K562 (cell line): ENCODE data around the gene SLC27A4. TPM values are rescaled to one million over a fixed set of nuclear protein-coding genes. Genes with fewer than 3 reads are reported as not detected.
A peak's percentile ranks its signal among the peaks of the same experiment; 100 is the strongest.

Source experiments
- EP400 ChIP-seq: fragments of 450-650 bp; IDR thresholded peaks from 2 replicates; pipeline ENCODE4 v1.6.1; 2017; ENCODE audit warnings: antibody characterized with exemption, mild to moderate bottlenecking, moderate library complexity
- FOXK1 ChIP-seq: sonication (generic); formaldehyde crosslinking; IDR thresholded peaks from 2 replicates; pipeline ENCODE4 v1.8.0; 2022; ENCODE audit warnings: missing genetic modification reagents, mild to moderate bottlenecking, borderline replicate concordance
- NELFE ChIP-seq: IDR thresholded peaks from 2 replicates; pipeline ENCODE4 v1.6.1; 2011; ENCODE audit warnings: mild to moderate bottlenecking; ENCODE audit not compliant: insufficient read depth, insufficient read length
- NFXL1 ChIP-seq: fragments of 450-650 bp; formaldehyde crosslinking; IDR thresholded peaks from 2 replicates; pipeline ENCODE4 v1.4.0; 2021; ENCODE audit warnings: mild to moderate bottlenecking
- POLR2AphosphoS2 ChIP-seq: IDR thresholded peaks from 2 replicates; pipeline ENCODE4 v1.6.1; 2012; ENCODE audit warnings: low read length, improper control_type of control experiment
- POU5F1 ChIP-seq: fragments of 150-350 bp; IDR thresholded peaks from 2 replicates; pipeline ENCODE4 v1.6.1; 2014; ENCODE audit warnings: borderline replicate concordance, low read length, low read depth, mild to moderate bottlenecking; ENCODE audit not compliant: partially characterized antibody
- TCF7L2 ChIP-seq: fragments of 150-350 bp; IDR thresholded peaks from 2 replicates; pipeline ENCODE4 v1.6.1; 2016; ENCODE audit warnings: low read depth, mild to moderate bottlenecking, low read length, moderate library complexity
- ZBED1 ChIP-seq: IDR thresholded peaks from 2 replicates; pipeline ENCODE4 v1.6.1; 2014
- ZNF197 ChIP-seq: fragments of 200-800 bp; sonication (Bioruptor generic); IDR thresholded peaks from 2 replicates; pipeline ENCODE4 v1.6.1; 2016; ENCODE audit warnings: low read depth, missing genetic modification characterization, missing compliant biosample characterization
- polyA plus RNA-seq, 8 experiments: library from polyadenylated mRNA; depleted of rRNA in 4 of 8; stranded (reverse) in 5 of 8; unstranded in 3 of 8; fragments of >200 nt; fragmentation: Nextera tagmentation in 2 of 8; fragmentation: Illumina TruSeq in 1 of 8; extraction: Ambion mirVana in 2 of 8; extraction: Trizol in 1 of 8; gene quantifications; 2 replicates each; pipeline versions ENCODE4 v1.2.1 to v1.2.3, GENCODE V29; 2011 to 2014; ENCODE audit warnings: inconsistent platforms in 1 of 8, missing spikeins in 1 of 8
- total RNA-seq, 7 experiments: library from RNA; depleted of rRNA in 6 of 7; stranded (reverse); fragments of >200 nt in 6 of 7; fragmentation: Illumina TruSeq in 2 of 7; extraction: Trizol in 2 of 7; gene quantifications; 2 replicates each; pipeline versions ENCODE4 v1.2.1 to v1.2.3, GENCODE V29; 2011 to 2021; ENCODE audit warnings: low replicate concordance in 1 of 7
- TF ChIP-seq, protein P1 (sequence below), 2 experiments: fragments of 450-650 bp; IDR thresholded peaks; 2 replicates each; pipeline ENCODE4 v1.6.1; 2016
- TF ChIP-seq, protein P2 (sequence below), 2 experiments: fragments of 150-350 bp in 1 of 2; IDR thresholded peaks; 2 replicates each; pipeline ENCODE4 v1.6.1; 2012 to 2016; ENCODE audit warnings: low read depth in 2 of 2, low read length in 2 of 2, mild to moderate bottlenecking in 1 of 2, moderate library complexity in 1 of 2
- TF ChIP-seq, protein P3 (sequence below): fragments of 450-650 bp; formaldehyde crosslinking; IDR thresholded peaks from 2 replicates; pipeline ENCODE4 v1.4.0; 2022; ENCODE audit warnings: missing genetic modification characterization
- TF ChIP-seq, protein P4 (sequence below): IDR thresholded peaks from 2 replicates; pipeline ENCODE4 v1.6.1; 2011; ENCODE audit warnings: borderline replicate concordance, low read depth, mild to moderate bottlenecking, moderate library complexity, low read length; ENCODE audit not compliant: insufficient read depth, poor library complexity, severe bottlenecking
- TF ChIP-seq, protein P5 (sequence below): fragments of 450-650 bp; formaldehyde crosslinking; IDR thresholded peaks from 2 replicates; pipeline ENCODE4 v1.4.0; 2020; ENCODE audit warnings: mild to moderate bottlenecking, moderate library complexity
- TF ChIP-seq, protein P6 (sequence below): fragments of 250-450 bp; sonication (Bioruptor Pico); IDR thresholded peaks from 2 replicates; pipeline ENCODE4 v1.5.0; 2020; ENCODE audit warnings: mild to moderate bottlenecking, borderline replicate concordance

SLC27A4 gene
- total and polyA plus RNA-seq, 9 of the 15 experiments (the other 6 are each of a cell fraction or from before 2014, with no cell fraction given) = 0.25 to 35.7 (median 14.0) TPM

DNA sequence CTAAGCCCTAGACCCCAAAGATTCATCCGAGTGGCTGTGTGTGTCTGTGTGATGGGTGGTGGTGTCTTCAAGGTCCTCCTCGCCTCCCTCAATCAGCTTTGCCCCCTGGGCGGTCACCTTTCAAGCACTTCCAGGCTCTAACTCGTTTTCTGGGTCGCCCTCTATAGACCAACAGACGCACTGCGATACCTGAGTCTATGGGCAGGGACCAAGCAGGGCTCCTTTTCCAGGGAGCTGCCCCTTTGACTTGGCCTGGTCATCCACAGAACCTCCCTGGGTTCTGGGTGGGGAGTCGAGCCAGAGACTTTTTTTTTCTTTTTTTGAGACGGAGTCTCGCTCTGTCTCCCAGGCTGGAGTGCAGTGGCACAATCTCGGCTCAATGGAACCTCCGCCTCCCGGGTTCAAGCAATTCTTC lies 1.1 kb downstream of the SLC27A4 start (continued):
- TF ChIP-seq, protein P1, sequence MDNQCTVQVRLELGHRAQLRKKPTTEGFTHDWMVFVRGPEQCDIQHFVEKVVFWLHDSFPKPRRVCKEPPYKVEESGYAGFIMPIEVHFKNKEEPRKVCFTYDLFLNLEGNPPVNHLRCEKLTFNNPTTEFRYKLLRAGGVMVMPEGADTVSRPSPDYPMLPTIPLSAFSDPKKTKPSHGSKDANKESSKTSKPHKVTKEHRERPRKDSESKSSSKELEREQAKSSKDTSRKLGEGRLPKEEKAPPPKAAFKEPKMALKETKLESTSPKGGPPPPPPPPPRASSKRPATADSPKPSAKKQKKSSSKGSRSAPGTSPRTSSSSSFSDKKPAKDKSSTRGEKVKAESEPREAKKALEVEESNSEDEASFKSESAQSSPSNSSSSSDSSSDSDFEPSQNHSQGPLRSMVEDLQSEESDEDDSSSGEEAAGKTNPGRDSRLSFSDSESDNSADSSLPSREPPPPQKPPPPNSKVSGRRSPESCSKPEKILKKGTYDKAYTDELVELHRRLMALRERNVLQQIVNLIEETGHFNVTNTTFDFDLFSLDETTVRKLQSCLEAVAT (IDR thresholded peaks at IDR 0.05) = no peak
- TF ChIP-seq, protein P2, sequence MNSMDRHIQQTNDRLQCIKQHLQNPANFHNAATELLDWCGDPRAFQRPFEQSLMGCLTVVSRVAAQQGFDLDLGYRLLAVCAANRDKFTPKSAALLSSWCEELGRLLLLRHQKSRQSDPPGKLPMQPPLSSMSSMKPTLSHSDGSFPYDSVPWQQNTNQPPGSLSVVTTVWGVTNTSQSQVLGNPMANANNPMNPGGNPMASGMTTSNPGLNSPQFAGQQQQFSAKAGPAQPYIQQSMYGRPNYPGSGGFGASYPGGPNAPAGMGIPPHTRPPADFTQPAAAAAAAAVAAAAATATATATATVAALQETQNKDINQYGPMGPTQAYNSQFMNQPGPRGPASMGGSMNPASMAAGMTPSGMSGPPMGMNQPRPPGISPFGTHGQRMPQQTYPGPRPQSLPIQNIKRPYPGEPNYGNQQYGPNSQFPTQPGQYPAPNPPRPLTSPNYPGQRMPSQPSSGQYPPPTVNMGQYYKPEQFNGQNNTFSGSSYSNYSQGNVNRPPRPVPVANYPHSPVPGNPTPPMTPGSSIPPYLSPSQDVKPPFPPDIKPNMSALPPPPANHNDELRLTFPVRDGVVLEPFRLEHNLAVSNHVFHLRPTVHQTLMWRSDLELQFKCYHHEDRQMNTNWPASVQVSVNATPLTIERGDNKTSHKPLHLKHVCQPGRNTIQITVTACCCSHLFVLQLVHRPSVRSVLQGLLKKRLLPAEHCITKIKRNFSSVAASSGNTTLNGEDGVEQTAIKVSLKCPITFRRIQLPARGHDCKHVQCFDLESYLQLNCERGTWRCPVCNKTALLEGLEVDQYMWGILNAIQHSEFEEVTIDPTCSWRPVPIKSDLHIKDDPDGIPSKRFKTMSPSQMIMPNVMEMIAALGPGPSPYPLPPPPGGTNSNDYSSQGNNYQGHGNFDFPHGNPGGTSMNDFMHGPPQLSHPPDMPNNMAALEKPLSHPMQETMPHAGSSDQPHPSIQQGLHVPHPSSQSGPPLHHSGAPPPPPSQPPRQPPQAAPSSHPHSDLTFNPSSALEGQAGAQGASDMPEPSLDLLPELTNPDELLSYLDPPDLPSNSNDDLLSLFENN (IDR thresholded peaks at IDR 0.05; ENCODE audit: low read depth in 2 of 2, low read length in 2 of 2) = 0 out of 4 replicates have a peak, but pooled peaks of 1 of the 2 experiments have one; percentile 36
- TF ChIP-seq FOXK1 (CRISPR knock-in tag) (peak; percentile 79; the same call in 1 of the 2 replicates), EP400 (no peak), POLR2AphosphoS2 (no peak), ZBED1 (no peak), TCF7L2 (no peak), NELFE (no peak), NFXL1 (CRISPR knock-in tag) (no peak), POU5F1 (no peak), ZNF197 (no peak)
- TF ChIP-seq, protein P3, sequence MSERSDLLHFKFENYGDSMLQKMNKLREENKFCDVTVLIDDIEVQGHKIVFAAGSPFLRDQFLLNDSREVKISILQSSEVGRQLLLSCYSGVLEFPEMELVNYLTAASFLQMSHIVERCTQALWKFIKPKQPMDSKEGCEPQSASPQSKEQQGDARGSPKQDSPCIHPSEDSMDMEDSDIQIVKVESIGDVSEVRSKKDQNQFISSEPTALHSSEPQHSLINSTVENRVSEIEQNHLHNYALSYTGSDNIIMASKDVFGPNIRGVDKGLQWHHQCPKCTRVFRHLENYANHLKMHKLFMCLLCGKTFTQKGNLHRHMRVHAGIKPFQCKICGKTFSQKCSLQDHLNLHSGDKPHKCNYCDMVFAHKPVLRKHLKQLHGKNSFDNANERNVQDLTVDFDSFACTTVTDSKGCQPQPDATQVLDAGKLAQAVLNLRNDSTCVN (CRISPR knock-in tag) = no peak
- TF ChIP-seq, protein P4, sequence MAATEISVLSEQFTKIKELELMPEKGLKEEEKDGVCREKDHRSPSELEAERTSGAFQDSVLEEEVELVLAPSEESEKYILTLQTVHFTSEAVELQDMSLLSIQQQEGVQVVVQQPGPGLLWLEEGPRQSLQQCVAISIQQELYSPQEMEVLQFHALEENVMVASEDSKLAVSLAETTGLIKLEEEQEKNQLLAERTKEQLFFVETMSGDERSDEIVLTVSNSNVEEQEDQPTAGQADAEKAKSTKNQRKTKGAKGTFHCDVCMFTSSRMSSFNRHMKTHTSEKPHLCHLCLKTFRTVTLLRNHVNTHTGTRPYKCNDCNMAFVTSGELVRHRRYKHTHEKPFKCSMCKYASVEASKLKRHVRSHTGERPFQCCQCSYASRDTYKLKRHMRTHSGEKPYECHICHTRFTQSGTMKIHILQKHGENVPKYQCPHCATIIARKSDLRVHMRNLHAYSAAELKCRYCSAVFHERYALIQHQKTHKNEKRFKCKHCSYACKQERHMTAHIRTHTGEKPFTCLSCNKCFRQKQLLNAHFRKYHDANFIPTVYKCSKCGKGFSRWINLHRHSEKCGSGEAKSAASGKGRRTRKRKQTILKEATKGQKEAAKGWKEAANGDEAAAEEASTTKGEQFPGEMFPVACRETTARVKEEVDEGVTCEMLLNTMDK = no peak
- TF ChIP-seq, protein P5, sequence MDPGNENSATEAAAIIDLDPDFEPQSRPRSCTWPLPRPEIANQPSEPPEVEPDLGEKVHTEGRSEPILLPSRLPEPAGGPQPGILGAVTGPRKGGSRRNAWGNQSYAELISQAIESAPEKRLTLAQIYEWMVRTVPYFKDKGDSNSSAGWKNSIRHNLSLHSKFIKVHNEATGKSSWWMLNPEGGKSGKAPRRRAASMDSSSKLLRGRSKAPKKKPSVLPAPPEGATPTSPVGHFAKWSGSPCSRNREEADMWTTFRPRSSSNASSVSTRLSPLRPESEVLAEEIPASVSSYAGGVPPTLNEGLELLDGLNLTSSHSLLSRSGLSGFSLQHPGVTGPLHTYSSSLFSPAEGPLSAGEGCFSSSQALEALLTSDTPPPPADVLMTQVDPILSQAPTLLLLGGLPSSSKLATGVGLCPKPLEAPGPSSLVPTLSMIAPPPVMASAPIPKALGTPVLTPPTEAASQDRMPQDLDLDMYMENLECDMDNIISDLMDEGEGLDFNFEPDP (CRISPR knock-in tag) = no peak
- TF ChIP-seq, protein P6, sequence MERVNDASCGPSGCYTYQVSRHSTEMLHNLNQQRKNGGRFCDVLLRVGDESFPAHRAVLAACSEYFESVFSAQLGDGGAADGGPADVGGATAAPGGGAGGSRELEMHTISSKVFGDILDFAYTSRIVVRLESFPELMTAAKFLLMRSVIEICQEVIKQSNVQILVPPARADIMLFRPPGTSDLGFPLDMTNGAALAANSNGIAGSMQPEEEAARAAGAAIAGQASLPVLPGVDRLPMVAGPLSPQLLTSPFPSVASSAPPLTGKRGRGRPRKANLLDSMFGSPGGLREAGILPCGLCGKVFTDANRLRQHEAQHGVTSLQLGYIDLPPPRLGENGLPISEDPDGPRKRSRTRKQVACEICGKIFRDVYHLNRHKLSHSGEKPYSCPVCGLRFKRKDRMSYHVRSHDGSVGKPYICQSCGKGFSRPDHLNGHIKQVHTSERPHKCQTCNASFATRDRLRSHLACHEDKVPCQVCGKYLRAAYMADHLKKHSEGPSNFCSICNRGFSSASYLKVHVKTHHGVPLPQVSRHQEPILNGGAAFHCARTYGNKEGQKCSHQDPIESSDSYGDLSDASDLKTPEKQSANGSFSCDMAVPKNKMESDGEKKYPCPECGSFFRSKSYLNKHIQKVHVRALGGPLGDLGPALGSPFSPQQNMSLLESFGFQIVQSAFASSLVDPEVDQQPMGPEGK (CRISPR knock-in tag) = no peak
